DMS153 (cell line): ENCODE measurements around the gene LRFN3.
"Not testable (repeated sequence)": the region's sequence is repeated elsewhere in the genome, so short reads cannot be mapped to it uniquely, and the experiment has no call there.

Experiments
- DNase-seq: peaks from one replicate; lab custom pipeline; 2025; lab: John Stamatoyannopoulos, UW

Gene LRFN3, protein sequence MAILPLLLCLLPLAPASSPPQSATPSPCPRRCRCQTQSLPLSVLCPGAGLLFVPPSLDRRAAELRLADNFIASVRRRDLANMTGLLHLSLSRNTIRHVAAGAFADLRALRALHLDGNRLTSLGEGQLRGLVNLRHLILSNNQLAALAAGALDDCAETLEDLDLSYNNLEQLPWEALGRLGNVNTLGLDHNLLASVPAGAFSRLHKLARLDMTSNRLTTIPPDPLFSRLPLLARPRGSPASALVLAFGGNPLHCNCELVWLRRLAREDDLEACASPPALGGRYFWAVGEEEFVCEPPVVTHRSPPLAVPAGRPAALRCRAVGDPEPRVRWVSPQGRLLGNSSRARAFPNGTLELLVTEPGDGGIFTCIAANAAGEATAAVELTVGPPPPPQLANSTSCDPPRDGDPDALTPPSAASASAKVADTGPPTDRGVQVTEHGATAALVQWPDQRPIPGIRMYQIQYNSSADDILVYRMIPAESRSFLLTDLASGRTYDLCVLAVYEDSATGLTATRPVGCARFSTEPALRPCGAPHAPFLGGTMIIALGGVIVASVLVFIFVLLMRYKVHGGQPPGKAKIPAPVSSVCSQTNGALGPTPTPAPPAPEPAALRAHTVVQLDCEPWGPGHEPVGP

DNA sequence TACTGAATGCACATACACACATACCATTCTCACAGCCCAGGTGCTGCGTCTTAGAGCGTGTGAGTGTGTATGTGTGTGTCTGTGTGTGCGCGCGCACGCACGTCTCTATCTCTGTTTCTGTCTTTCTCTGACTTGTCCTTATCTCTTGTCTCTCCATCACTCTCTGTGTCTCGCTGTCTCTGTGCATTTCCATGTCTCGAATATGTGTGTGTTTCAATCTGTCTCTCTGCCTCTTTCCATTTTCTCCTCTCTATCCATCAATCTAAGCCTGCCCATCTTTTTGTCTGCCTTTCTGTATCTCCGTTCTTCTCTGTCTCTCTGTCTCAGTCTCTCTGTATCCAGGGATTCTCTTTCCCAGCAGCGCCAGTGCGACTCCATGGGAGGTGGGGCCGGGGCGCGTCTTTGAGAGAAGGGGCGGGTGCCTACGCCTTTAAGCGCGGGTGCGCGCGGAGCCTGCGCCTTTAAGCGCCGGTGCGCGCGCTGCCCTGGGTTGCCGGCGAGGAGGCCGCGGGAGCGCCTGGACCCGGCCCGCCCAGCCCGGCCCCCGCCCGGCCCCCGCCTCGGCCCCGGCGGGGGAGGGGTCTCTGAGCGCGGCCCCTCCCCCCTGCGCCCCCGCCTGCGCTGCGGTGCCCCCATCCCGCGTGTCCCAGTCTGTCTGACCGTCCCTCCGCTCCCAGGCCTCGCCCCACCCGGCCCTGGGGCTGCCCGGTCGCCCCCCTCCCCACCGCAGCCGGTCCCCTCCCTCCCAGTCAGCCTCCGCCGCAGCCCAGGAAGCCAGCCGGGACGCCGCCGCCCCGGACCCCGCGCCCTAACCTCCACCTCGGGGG, at the start of gene LRFN3:
LRFN3 (plus strand) TSS at position 464 of the 827 bp plus-strand sequence. CDS start 3,052 bp downstream, outside the sequence.
- DNase-seq: peak; percentile 52

DNA sequence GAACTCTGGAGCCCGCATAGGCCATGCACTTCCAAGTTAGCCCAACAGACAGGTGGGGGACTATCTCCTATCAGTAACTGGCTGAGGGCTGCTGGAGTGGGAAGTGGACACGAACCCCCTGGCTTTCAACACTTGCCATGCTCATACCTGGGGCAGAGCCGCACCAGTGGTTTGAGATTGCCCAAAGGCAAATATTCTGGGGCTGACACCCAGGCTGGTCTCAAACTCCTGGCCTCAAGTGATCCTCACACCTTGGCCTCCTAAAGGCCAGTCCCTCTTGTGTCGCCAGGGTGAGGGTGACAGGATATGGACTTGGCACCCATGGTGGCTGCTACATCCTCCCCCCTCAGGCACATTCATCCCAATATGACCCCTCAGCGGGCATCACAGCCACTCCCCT, 49.0 kb upstream of the LRFN3 start:
- no peak for DNase-seq

DNA sequence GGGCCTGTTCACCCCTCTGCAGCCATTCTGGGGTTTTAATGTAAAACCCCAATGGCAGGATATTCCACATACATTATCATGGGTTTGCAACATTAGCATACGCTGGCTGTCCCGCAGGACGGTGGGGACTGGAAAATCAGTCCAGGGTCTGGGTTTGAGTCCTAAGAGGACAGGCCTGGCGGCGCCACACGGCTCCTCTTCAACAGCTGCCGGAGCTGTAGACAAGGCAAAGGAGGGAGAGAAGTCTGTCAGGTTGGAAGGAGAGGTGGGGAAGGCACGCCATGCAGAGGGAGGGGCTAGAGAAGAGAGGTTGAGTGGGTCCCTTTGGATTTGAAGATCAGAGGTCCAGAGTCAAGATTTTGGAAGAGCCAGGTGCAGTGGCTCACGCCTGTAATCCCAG, 47.8 kb upstream of the LRFN3 start:
- DNase-seq: no peak

DNA sequence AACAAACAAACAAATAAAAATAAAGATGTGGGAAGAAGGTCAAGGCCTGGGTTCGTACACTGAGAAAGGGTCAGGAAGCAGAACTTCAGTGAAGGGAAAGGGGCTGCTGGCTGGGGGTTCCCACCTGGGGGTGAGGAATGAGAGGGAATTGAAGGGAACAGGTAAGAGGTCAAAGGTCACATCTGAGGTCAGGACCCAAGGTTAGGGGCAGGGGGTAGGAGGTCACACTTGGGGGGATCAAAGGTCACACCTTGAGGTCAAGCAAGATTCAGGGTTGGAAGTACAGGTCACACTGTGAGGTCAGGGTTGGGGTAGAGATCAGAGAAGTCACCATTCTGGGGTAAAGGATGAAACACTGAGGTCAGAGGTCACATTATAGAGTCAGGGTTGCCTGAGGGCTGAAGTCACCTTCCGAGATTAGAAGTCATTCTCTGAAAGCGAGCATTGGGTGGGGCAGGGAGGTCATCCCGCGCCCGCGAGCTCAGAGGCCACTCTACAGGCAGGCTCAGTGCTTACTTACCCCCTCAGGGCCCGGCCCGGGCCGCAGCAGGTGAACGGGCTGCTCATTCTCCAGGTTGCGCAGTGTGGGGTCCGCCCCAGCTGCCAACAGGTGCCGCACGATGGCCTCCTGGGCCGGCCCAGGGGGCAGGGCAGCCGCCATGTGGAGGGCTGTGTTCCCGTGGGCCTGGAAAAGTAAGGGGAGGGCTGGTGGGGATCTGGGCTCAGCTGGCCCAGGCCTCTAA, 46.6 kb upstream of the LRFN3 start:
- no peak for DNase-seq

DNA sequence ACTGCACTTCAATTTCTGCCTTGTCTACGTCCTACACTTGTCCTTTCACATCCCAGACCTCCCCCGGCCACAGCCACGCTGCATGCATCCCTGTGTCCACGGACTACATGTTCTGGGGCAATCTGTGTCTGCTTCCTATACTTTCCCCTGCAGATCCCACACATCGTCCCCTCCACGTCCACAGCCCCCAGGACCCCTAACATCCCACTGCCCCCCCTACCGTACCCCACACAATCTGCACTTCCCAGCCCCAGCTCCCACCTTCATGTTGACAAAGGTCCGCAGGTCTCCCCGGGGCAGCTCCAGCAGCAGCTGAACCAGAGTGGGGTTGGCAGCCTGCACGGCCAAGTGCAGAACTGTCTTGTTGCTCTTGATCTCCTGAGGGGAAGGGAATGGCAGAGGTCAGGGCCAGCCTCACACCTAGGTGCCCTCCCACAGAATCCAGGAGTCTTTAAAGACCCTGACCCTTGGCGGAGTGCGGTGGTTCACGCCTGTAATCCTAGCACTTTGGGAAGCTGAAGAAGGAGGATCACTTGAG, 46.0 kb upstream of the LRFN3 start:
- DNase-seq: no peak

DNA sequence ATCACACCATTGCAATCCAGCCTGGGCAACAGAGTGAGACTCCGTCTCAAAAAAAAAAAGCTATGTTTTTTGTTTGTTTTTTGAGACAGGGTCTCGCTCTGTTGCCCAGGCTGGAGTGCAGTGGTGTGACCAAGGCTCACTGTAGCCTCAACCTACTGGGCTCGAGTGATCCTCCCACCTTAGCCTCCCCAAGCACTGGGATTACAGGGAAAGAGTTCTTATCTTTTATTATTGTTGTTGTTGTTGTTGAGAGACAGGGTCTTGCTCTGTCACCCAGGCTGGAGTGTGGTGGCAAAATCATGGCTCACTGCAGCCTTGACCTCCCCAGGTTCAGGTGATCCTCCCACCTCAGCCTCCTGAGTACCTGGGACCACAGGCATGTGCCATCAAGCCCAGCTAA, 44.4 kb upstream of the LRFN3 start:
- DNase-seq: not testable (repeated sequence)

DNA sequence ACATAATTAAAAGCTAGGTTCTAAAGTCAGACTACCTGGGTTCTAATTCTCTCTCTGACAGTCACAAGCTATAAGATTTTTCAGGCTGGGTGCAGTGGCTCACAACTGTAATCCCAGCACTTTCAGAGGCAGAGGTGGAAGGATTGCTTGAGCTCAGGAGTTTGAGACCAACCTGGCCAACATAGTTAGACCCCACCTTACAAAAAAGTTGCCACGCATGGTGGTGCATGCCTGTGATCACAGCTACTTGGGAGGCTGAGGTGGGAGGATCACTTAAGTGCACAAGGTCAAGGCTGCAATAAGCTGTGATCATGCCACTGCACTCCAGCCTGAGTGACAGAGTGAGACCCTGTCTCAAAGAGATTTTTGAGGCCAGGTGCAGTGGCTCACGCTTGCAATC, 41.8 kb upstream of the LRFN3 start:
- DNase-seq: no peak

DNA sequence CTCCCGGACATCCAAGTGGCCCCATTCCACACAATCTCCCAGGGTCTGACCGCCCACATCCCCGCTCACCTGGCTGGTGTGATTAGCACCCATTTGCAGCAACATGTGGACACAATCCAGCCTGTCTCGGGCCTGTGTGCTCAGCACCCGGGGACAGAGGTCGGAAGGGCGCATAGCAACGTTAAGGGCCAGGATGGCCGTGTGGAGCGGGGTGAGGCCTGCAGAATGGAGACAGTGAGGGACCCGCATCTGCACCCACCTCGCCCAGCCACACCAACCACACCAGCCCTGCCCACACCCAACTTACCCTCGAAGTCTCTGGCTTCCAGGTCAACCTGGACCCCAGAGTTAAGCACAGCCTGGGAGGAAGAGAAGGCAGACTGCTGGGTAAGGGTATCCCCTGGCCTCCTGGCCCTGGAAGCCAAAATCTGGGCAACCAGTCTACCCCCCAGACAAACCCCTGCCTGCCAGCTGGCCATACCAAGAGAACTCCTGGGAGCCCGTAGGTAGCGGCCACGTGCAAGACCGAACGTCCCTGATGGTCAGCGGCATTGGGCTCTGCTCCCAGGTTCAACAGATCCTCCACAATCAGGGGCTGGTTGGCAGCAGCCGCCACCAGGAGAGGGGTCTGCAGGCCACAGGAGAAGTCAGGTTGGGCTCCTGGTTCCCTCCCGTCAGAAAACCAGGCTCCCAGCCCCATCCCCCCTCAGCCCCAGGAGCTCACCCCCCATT, 40.1 kb upstream of the LRFN3 start:
- DNase-seq: no peak

DNA sequence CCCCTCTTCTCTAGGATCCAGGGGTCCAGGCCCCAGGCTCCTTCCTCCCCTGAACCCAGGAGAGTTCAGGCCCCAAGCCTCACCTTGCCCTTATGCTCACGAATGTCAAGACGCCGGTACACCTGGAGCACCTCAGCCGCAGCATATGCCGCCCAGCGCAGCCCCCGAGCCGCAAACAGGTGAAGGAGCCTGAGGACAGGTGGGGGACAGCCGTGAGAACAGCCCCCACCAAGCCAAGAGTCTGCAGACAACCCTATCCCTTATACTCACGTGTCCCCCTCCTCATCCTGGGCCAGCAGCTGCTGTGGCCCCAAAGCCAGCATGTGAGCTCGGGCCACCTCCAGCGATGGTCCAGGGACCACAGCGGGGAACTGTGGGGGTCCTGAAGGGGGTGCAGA, 39.5 kb upstream of the LRFN3 start:
- no peak for DNase-seq

DNA sequence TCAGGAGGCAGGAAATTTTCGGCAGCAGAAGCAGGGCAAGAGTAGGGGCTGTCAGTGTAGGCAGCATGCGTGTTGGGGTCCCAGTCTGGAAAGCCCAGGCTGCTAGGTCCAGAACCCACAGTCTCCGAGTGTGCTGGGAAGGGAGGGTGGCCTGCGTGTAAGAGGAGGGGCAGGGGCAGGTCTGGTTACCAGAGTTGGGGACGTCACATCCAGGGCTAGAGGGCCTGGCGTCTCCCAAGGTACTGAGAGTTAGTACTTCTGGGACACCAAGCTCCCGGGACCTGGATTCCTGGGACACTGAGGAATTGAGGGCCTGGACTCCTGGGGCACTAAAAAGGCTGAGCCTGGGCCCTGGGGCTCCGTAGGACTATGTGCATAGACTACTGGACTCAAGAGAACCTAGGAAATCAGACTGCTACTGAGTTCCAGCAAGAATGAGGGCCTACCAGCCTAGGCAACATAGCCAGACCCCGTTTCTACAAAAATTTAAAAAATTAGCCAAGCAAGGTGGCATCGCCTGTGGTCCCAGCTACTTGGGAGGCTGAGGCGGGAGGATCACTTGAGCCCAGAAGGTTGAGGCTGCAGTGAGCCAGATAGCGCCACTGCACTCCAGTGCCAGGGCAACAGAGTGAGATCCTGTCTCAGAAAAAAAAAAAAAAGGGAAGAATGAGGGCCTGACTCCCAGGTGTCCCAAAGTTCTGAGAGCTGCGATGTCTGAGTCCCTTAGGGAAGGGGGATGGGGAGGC, 38.3 kb upstream of the LRFN3 start:
- DNase-seq: no peak

DNA sequence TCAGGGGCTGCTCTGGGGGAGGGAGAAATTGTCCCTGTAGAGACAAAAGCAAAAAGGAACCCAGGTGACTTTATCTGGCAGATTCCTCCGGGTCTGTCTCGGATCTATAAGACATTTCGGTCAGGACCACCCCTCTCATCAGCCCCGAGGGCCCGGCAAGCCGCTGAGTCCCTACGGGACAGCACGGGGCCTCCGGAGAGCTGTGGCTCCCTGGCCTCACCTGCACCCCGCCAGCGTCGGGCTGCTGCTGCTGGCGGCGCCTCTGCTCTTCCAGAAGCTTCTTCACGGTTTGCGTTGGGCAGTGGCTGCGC, 37.7 kb upstream of the LRFN3 start:
- DNase-seq: no peak

DNA sequence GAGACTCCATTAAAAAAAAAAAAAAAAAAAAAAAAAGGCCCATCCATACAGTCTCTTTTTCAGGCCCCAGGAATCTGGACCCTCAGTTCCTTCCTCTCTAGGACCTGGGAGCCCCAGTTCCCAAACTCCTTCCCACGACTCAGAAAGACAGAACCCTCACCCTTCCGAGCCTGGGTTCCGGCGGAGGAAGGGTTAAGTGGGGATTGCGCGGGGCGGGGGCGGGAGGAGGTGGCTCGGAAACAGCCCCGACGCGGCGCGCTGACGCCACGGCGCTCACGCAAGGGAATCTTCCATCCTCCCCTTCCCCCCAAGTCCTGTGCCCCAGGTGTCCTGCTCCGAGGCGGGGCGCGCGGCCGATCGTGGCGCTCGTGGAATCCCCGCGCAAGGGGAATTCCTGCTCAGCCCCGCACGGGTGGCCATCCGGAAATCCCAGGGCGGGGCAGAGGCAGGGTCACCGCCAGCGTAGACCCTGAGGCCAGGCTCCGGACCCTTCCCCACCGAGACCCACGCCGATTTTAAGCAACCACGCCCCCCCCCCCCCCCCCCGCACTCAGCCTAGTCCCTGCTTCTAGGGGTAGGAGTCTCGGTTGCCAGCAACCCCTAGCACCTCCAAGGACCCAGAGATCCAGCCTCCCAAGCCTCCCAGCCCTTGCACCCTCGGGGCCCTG, 36.5 kb upstream of the LRFN3 start:
- DNase-seq: peak; percentile 68

DNA sequence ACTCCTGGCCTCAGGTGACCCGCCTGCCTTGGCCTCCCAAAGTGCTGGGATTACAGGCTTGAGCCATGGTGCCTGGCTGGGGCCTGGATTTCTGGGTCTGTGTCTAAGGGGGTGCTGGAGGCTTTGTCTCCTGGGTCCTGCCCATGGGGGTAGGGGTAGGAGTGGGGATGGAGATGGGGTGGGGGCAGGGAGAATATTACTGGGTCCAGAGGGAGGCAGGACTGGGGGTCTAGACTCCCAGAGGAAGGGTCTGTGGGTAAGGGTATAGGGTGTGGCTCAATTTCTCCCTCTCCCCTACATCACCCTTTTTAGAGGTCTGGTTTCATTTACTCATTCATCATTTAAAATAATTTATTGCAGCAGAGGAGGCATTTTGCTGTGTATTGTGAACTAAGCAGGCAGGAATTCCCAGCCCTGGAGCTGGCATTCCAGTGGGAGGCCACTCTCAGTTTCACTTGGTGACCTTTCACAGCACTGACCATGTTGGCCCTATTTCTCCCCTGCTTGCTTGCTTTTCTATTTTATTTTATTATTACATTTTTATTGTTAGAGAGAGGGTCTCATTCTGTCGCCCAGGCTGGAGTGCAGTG, 35.0 kb upstream of the LRFN3 start:
- DNase-seq: no peak

DNA sequence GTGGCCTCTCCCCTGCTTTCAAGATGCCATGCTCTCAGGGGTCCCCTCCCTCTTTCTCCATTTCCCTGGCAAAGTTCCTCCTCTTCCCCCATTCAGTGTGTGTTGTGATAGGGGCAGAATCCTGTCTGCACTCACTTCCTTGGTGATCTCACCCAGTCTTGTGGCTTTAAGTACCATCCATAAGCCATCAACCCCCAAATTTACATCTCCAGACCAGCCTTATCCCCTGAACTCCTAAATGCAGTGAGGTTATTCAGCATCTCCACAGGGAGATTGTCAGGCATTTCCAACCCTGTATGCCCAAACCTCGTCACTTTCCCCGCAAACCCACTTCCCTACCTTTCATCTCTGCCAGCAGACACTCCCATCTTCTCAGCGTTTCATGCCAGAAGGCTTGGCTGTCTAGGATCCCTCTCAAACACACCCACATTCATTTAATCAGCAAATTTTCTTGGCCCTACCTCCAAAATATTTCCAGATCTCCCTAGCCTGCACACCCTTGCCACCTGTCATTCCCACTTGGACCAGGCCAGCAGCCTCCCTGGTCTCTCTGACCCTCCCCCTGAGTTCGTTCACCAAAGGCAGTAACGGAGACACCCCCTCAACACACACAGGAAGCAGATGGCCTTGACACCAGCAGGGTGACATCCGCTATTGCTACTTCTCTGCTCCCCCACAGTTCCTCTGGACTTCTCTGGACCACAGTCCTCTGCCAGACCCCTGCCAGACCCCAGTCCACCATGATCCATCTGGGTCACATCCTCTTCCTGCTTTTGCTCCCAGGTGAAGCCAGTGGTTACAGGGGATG, 34.1 kb upstream of the LRFN3 start, which contains the start of gene HCST:
HCST (plus strand) TSS at position 676 of the 808 bp plus-strand sequence; CDS start at position 741, 65 bp downstream.
- DNase-seq: no peak

DNA sequence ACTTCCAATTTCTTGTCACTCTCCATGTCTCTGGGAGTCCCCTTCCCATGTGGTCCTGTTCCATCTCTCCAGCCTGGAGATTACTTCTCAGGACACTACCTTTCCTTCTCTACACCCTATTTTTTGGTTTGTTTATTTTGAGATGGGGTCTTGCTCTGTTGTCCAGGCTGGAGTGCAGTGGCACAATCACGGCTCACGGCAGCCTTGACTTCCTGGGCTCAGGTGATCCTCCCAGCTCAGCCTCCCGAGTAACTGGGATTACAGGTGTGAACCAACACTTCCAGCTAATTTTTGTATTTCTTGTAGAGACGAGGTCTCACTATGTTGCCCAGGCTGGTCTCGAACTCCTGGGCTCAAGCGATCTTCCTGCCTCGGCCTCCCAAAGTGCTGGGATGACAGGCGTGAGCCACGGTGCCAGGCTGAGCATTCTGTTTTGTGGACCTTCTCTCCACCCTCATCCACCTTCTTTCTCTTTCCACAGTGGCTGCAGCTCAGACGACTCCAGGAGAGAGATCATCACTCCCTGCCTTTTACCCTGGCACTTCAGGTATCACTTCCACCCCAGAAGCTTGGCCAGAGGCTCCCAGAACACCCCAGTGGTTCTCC, 33.2 kb upstream of the LRFN3 start:
- DNase-seq: no peak

DNA sequence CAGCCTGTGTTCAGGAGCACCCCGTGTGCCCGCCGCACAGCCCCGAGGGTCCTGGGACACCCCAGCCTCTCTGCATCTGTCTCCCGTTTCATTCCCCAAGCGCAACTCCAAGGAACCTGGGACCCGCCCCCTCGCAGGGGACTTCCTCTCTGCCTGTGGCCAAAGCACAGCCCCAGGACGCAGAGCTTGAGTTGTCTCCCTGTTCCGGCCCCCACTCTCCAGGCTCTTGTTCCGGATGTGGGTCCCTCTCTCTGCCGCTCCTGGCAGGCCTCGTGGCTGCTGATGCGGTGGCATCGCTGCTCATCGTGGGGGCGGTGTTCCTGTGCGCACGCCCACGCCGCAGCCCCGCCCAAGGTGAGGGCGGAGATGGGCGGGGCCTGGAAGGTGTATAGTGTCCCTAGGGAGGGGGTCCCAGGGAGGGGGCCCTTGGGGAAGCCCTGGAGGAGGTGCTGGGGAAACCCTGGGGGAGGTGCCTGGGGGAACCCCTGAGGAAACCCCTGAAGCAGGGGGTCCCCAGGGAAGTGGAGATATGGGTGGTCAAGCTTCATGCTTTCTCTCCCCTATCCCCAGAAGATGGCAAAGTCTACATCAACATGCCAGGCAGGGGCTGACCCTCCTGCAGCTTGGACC, 32.5 kb upstream of the LRFN3 start:
- DNase-seq: peak; percentile 79

DNA sequence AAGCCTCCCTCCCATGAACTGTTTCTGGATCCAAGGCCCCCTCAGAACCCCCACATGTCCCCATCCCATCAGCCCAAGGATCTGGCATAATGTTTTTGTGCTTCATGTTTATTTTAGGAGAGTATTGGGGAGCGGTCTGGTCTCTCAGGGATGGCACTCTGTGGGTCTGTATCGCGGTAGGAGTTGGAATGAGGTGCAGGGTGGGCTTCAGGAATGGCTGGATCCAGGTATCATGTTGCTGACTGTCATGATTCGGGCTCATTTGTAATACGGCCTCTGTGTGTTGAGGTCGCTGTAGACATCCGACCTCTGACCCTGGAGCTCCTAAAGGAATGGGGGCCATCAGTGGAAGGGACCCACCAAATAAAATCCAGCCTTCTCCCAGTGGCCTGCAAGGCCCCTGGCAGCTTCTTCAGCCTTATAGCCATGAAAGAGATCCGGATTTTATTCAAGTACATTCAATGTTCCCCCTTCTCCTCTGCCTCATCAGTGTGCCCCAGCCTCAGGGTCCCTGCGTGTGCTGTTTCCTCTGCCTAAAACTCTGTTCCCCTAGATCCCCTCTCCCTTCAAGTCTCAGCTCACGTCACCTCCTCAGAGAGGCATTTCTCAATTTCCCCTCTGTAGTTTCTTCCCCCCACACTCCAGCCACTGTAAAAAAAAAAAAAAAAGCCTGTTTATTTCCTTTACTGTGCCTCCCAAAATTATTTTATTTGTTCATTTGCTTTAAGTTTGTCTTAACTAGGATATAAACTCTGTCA, 31.7 kb upstream of the LRFN3 start:
- DNase-seq: no peak
